HepG2 (cell line): ENCODE measurements around the gene KIF1B. TPM values are rescaled to one million over a fixed set of nuclear protein-coding genes. Genes with fewer than 3 reads are reported as not detected.

Experiments used
- ATAC-seq: fragments of 200-7000 bp; cut with Tn5 transposase; 3 replicates; pipeline ENCODE4 v1.9.1; 2020; ENCODE audit warnings: mild to moderate bottlenecking, moderate library complexity
- BruUV-seq: library from RNA; stranded (reverse); fragments of 400-500 nt; replicated peaks from 2 replicates; lab custom pipeline; 2021; lab: Mats Ljungman, UMichigan
- CTCF ChIA-PET: fragments of 300-600 bp; formaldehyde crosslinking; extraction: SDS; loops from one replicate; lab custom pipeline; 2021; ENCODE audit warnings: low total read pairs, inconsistent platforms, low intra/inter-chr PET ratio; lab: Yijun Ruan, JAX
- POLR2A ChIA-PET: fragments of 350-600 bp; sonication (Branson Sonifier 250); formaldehyde crosslinking; loops from one replicate; lab custom pipeline; 2020; ENCODE audit warnings: antibody characterized with exemption, inconsistent platforms; lab: Yijun Ruan, JAX
- DNase-seq: peaks from one replicate; pipeline ENCODE4 v3.0.0-alpha.2; 2015; ENCODE audit warnings: low spot score
- FAIRE-seq: peaks from 3 replicates; lab custom pipeline; 2011; peaks lifted over from hg19 to GRCh38; lab: Jason Lieb, UNC
- H2AFZ ChIP-seq: one replicate; pipeline ENCODE4 v1.6.1; 2011; ENCODE audit warnings: low read length, inconsistent platforms
- H3K27ac ChIP-seq: fragments of 300-600 bp; 3 replicates; pipeline ENCODE4 v1.8.0; 2011; ENCODE audit warnings: mixed run types, mild to moderate bottlenecking, mixed read lengths, low read length, inconsistent platforms; ENCODE audit not compliant: insufficient read depth; ENCODE audit errors: extremely low read length
- H3K27me3 ChIP-seq, 2 experiments: fragments of 200-600 bp in 1 of 2; 2 replicates in 1 of 2; 3 replicates in 1 of 2; pipeline versions ENCODE4 v1.6.0 to v1.8.0; 2011; ENCODE audit warnings: low read length in 2 of 2, mild to moderate bottlenecking in 2 of 2, moderate library complexity in 2 of 2, inconsistent platforms in 1 of 2; ENCODE audit not compliant: insufficient read depth in 2 of 2, control insufficient read depth in 1 of 2
- H3K36me3 ChIP-seq, 2 experiments: fragments of 200-600 bp in 1 of 2; replicated peaks in 1 of 2; 2 replicates in 1 of 2; 3 replicates in 1 of 2; pipeline versions ENCODE4 v1.5.1 to v1.8.0; 2011; ENCODE audit warnings: low read length in 2 of 2, inconsistent platforms in 1 of 2; ENCODE audit not compliant: insufficient read depth in 2 of 2, control insufficient read depth in 1 of 2
- H3K4me1 ChIP-seq: 2 replicates; pipeline ENCODE4 v1.5.1; 2012; ENCODE audit warnings: low read length, inconsistent platforms; ENCODE audit not compliant: insufficient read depth
- H3K4me2 ChIP-seq: 2 replicates; pipeline ENCODE4 v1.6.0; 2011; ENCODE audit warnings: low read depth, low read length, inconsistent platforms
- H3K4me3 ChIP-seq, 3 experiments: fragments of 200-600 bp in 1 of 3; sonication (generic), shearing (Covaris generic) in 1 of 3; replicated peaks in 1 of 3; 2 replicates each; pipeline ENCODE4 v1.5.1; 2011 to 2016; ENCODE audit warnings: low read length in 3 of 3, inconsistent platforms in 2 of 3, low read depth in 2 of 3, mild to moderate bottlenecking in 2 of 3, control low read depth in 1 of 3, mixed read lengths in 1 of 3; ENCODE audit not compliant: insufficient read depth in 1 of 3
- H3K79me2 ChIP-seq: one replicate; pipeline ENCODE4 v1.6.1; 2011; ENCODE audit warnings: low read length, inconsistent platforms; ENCODE audit not compliant: insufficient read depth
- H3K9ac ChIP-seq: 2 replicates; pipeline ENCODE4 v1.6.0; 2011; ENCODE audit warnings: mild to moderate bottlenecking, low read depth, low read length, inconsistent platforms; ENCODE audit not compliant: insufficient read depth
- H3K9me3 ChIP-seq: 2 replicates; pipeline ENCODE4 v1.5.1; 2012; ENCODE audit warnings: mild to moderate bottlenecking, low read length
- H4K20me1 ChIP-seq: 2 replicates; pipeline ENCODE4 v1.6.0; 2011; ENCODE audit warnings: inconsistent platforms, mild to moderate bottlenecking, low read length, moderate library complexity; ENCODE audit not compliant: insufficient read depth
- ARID5B ChIP-seq: IDR thresholded peaks from 2 replicates; pipeline ENCODE4 v1.4.0; 2020; ENCODE audit warnings: mild to moderate bottlenecking, missing genetic modification reagents
- EED ChIP-seq: sonication (generic); formaldehyde crosslinking; IDR thresholded peaks from 2 replicates; pipeline ENCODE4 v1.5.0; 2020; ENCODE audit warnings: mild to moderate bottlenecking, missing genetic modification reagents
- FIP1L1 ChIP-seq: fragments of 200-400 bp; formaldehyde crosslinking; IDR thresholded peaks from 2 replicates; pipeline ENCODE4 v1.6.1; 2018; ENCODE audit warnings: low read depth, mild to moderate bottlenecking, low read length, moderate library complexity, borderline replicate concordance; ENCODE audit not compliant: insufficient read depth
- ISL2 ChIP-seq: sonication (generic); formaldehyde crosslinking; IDR thresholded peaks from 2 replicates; pipeline ENCODE4 v1.5.0; 2020; ENCODE audit warnings: missing genetic modification reagents
- MEIS2 ChIP-seq: sonication (generic); formaldehyde crosslinking; IDR thresholded peaks from 2 replicates; pipeline ENCODE4 v1.9.0; 2021; ENCODE audit warnings: mild to moderate bottlenecking, missing genetic modification reagents
- MLX ChIP-seq: IDR thresholded peaks from 2 replicates; pipeline ENCODE4 v1.6.1; 2016
- RBM22 ChIP-seq: fragments of 200-400 bp; formaldehyde crosslinking; optimal IDR thresholded peaks from 2 replicates; pipeline ENCODE3; 2017; ENCODE audit warnings: mild to moderate bottlenecking, low read length, moderate library complexity
- WIZ ChIP-seq: sonication (generic); formaldehyde crosslinking; IDR thresholded peaks from 2 replicates; pipeline ENCODE4 v1.5.1; 2020; ENCODE audit warnings: mild to moderate bottlenecking, missing genetic modification reagents
- ZBTB37 ChIP-seq: sonication (generic); formaldehyde crosslinking; IDR thresholded peaks from 2 replicates; pipeline ENCODE4 v1.4.0; 2020; ENCODE audit warnings: mild to moderate bottlenecking, missing genetic modification reagents
- ZBTB44 ChIP-seq: sonication (generic); formaldehyde crosslinking; IDR thresholded peaks from 2 replicates; pipeline ENCODE4 v1.4.0; 2020; ENCODE audit warnings: missing genetic modification reagents
- ZNF121 ChIP-seq: sonication (generic); formaldehyde crosslinking; IDR thresholded peaks from 2 replicates; pipeline ENCODE4 v1.5.0; 2020; ENCODE audit warnings: mild to moderate bottlenecking, missing genetic modification reagents
- ZNF264 ChIP-seq: sonication (generic); formaldehyde crosslinking; IDR thresholded peaks from 2 replicates; pipeline ENCODE4 v1.4.0; 2020; ENCODE audit warnings: missing genetic modification reagents
- WGBS: methylation state at CpG from one replicate; pipeline ENCODE4 v1.1.6; 2017; ENCODE audit warnings: low lambda C conversion rate; 5-methylcytosine and 5-hydroxymethylcytosine counted together
- in situ Hi-C: cut with HindIII; loops from 2 replicates; pipeline ENCODE4 v1.10.0; 2017; ENCODE audit warnings: low pct_unique_long_range_greater_than_20kb; ENCODE audit not compliant: extremely low pct_ligation_motif_present
- intact Hi-C: fragments of 100-400 bp; cut with micrococcal nuclease; formaldehyde crosslinking; loops from one replicate; pipeline ENCODE4 v1.10.0; 2022; ENCODE audit not compliant: unreplicated experiment
- polyA plus RNA-seq, 8 experiments: library from polyadenylated mRNA; depleted of rRNA in 3 of 8; stranded (reverse) in 7 of 8; unstranded in 1 of 8; fragments of >200 nt; fragmentation: Illumina TruSeq in 4 of 8; extraction: Trizol in 4 of 8; gene quantifications; 2 replicates each; pipeline versions ENCODE4 v1.2.1 to v1.2.3, GENCODE V29; 2011 to 2016; ENCODE audit warnings: low read depth in 4 of 8, missing spikeins in 1 of 8, mixed read lengths in 1 of 8; ENCODE audit not compliant: insufficient read depth in 1 of 8
- total RNA-seq, 5 experiments: library from RNA; depleted of rRNA; stranded (reverse); fragments of >200 nt; fragmentation: Illumina TruSeq; extraction: Trizol; gene quantifications; 2 replicates each; pipeline ENCODE4 v1.2.3, GENCODE V29; 2016; ENCODE audit warnings: low read depth in 1 of 5

The KIF1B gene
- total and polyA plus RNA-seq, 2 of the 13 experiments (the other 11 are each of a cell fraction or from before 2014, with no cell fraction given) = 26.7 to 32.5 TPM

GRCh38 chr1:10421637-10422036, 211.3 kb downstream of the KIF1B start:
- no peak overlapping the region for H2AFZ ChIP-seq
- POLR2A ChIA-PET = no interaction called here
- no peak overlapping the region for H3K4me3 ChIP-seq
- intact Hi-C loops = no loop called here
- H3K4me2 ChIP-seq = no peak overlapping the region
- H3K27me3 ChIP-seq = no peaks in the 10 kb centered on the region
- no peaks in the 10 kb centered on the region for H3K9me3 ChIP-seq
- H3K4me1 ChIP-seq = peaks cover 10% of the 10 kb centered on the region
- 95% methylated on average over 5 of the region's 5 CpGs for WGBS
- TF ChIP-seq RBM22 (peak; percentile 59), ZBTB44 (CRISPR knock-in tag) (no peak), WIZ (CRISPR knock-in tag) (no peak), ZNF121 (CRISPR knock-in tag) (peak; percentile 44)
- DNase-seq = no peak
- no peak; the same call in 2 of the 3 replicates for ATAC-seq
- H4K20me1 ChIP-seq = no peaks in the 10 kb centered on the region
- H3K79me2 ChIP-seq = no peaks in the 10 kb centered on the region
- BruUV-seq = no TSS peak
- H3K9ac ChIP-seq = no peak overlapping the region
- in situ Hi-C loops = no loop called here
- peaks cover 8 to 36% of the 10 kb centered on the region in 2 experiments; a peak in 4 of 5 replicates for H3K36me3 ChIP-seq
- CTCF ChIA-PET = no interaction called here
- FAIRE-seq = no peak
- no peak overlapping the region for H3K27ac ChIP-seq

GRCh38 chr1:10424034-10424433, 213.7 kb downstream of the KIF1B start:
- WGBS = 86% methylated on average over 8 of the region's 9 CpGs
- POLR2A ChIA-PET = no interaction called here
- no peak overlapping the region for H3K9ac ChIP-seq
- H3K4me1 ChIP-seq = peaks cover 16% of the 10 kb centered on the region
- in situ Hi-C loops (no loop called here), intact Hi-C loops (no loop called here)
- no peak overlapping the region for H2AFZ ChIP-seq
- no peak overlapping the region for H3K4me2 ChIP-seq
- H3K27me3 ChIP-seq = no peaks in the 10 kb centered on the region
- no peaks in the 10 kb centered on the region for H3K9me3 ChIP-seq
- no peak for FAIRE-seq
- H3K36me3 ChIP-seq = peaks cover 4 to 15% of the 10 kb centered on the region in 2 experiments; a peak in 4 of 5 replicates
- CTCF ChIA-PET = no interaction called here
- no peak for ATAC-seq
- no peaks in the 10 kb centered on the region for H3K79me2 ChIP-seq
- DNase-seq = no peak
- no peak overlapping the region for H3K4me3 ChIP-seq
- BruUV-seq = no TSS peak
- H3K27ac ChIP-seq = no peak overlapping the region
- no peaks in the 10 kb centered on the region for H4K20me1 ChIP-seq
- TF ChIP-seq EED (CRISPR knock-in tag) (no peak), ARID5B (CRISPR knock-in tag) (no peak), ISL2 (CRISPR knock-in tag) (no peak), FIP1L1 (no peak), ZBTB37 (CRISPR knock-in tag) (no peak), ZNF264 (no peak), MLX (CRISPR knock-in tag) (no peak), MEIS2 (CRISPR knock-in tag) (no peak)
